Choroid plexus epithelial cell (primary cell): Measurements from ENCODE around the gene UGT1A4.
"Not testable (repeated sequence)": the region's sequence is repeated elsewhere in the genome, so short reads cannot be mapped to it uniquely, and the experiment has no call there.

Experiments used
- DNase-seq: peaks from one replicate; pipeline ENCODE4 v3.0.0-alpha.2; 2010; ENCODE audit warnings: low read depth
- H3K4me3 ChIP-seq: 2 replicates; pipeline ENCODE4 v1.5.1; 2011; ENCODE audit warnings: low read depth, mild to moderate bottlenecking, control low read depth, low read length, moderate library complexity
- TF ChIP-seq, protein P1 (sequence below): conservative IDR thresholded peaks from 2 replicates; pipeline ENCODE4 v1.5.1; 2011; ENCODE audit warnings: low read depth, mild to moderate bottlenecking, control low read depth, inconsistent platforms, low read length, moderate library complexity

Gene UGT1A4

DNA sequence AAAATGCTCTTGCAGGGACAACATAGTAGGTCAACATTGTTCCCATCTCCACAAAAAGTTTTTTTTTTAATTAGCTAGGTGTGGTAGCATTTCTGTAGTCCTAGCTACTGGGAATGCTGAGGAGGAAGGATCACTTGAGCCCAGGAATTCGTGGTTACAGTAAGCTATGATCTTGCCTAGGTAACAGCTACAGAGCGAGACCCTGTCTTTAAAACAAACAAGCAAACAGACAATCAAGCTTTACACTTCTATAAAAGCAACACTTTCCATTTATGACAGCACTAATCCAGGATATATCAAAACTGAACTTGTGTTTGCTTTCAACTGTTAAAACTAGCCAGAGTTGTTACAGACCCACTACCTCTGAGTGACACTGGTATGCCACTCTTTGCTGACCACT, 22.3 kb downstream of the UGT1A4 start:
- H3K4me3 ChIP-seq: no peak overlapping the region
- no peak for DNase-seq
- TF ChIP-seq, protein P1, sequence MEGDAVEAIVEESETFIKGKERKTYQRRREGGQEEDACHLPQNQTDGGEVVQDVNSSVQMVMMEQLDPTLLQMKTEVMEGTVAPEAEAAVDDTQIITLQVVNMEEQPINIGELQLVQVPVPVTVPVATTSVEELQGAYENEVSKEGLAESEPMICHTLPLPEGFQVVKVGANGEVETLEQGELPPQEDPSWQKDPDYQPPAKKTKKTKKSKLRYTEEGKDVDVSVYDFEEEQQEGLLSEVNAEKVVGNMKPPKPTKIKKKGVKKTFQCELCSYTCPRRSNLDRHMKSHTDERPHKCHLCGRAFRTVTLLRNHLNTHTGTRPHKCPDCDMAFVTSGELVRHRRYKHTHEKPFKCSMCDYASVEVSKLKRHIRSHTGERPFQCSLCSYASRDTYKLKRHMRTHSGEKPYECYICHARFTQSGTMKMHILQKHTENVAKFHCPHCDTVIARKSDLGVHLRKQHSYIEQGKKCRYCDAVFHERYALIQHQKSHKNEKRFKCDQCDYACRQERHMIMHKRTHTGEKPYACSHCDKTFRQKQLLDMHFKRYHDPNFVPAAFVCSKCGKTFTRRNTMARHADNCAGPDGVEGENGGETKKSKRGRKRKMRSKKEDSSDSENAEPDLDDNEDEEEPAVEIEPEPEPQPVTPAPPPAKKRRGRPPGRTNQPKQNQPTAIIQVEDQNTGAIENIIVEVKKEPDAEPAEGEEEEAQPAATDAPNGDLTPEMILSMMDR: no peak

DNA sequence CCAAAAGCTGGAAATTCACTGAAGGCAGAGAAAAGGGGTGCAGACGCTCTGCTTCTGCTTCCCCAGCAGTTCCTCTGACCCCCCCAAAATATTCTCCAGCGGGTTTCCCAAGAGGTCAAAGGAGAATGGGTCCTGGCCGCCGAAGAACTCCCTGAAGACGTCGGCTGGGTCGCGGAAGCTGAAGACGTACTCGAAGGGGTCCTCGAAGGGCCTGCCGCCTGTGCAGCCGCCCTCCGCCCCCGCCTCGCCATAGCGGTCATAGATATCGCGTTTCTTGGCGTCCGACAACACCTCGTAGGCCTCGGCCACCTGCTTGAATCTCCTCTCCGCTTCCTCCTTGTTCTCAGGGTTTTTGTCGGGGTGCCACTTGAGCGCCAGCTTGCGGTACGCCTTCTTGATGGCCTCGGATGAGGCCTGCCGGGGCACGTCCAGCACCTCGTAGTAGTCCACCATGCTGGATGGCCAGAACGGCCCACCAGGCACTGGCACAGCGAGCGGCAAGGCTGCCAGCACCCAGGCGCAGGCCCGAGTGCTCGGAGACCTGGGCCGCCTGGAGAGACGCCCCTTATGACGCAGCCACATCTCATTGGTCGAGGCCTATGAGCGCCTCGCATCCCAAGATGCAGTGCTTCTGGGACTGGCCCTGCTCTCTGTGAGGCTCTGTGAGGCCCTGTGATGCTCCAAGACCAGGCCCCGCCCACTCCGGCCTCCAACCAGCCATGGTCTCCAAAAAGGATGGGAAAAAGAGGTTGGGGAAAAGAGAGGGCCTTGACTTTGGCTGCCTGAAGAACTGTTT, 25.1 kb downstream of the UGT1A4 start:
- TF ChIP-seq, protein P1: no peak
- no peak overlapping the region for H3K4me3 ChIP-seq
- DNase-seq: no peak

DNA sequence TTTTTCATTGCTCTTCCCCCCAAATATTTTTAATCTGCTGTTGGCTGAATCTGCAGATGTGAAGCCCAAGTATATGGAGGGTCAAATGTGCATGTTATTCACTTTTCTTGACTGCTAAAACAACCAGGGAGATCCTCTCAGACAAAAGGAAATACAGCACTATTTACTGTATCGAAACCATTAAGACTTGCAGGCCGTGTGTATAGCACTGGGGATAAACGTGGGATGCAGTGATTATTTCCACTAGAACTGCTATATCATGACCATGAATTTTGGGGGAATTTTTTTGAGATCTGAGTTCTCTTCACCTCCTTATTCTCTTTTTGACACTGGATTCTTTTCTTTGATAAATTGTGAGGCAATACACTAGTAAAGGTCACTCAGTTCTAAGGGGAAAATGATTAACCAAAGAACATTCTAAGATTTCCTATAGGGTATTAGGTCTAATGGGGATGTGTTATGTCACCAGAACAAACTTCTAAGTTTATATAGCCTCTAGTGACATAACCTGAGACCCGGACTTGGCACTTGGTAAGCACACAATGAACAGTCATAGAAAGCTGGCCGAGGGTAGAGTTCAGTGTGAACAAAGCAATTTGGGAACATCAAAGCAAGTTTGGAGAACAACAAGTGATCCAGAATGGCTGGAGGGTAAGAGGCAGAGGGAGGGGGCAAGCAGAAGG, 26.7 kb downstream of the UGT1A4 start:
- TF ChIP-seq, protein P1: no peak
- no peak overlapping the region for H3K4me3 ChIP-seq
- no peak for DNase-seq

DNA sequence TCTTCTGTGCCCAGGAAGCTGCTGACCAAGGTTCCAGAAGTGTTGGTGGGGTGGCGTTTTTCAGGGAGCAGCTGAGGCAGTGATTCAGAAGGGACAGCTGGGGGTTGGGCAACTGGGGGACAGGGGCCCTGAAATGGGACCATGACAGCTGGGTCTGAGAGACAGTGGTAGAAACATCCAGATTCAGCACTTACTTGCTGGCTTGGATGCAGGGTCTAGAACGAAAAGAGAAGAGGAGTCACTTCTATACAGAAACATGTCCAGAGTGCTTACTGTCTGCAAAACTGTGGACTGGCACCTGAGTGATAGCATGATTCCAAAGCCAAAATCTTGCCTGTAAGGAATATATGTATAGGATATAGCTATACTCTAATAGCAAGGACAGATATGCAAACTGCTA, 27.3 kb downstream of the UGT1A4 start:
- H3K4me3 ChIP-seq, DNase-seq: not testable (repeated sequence)

DNA sequence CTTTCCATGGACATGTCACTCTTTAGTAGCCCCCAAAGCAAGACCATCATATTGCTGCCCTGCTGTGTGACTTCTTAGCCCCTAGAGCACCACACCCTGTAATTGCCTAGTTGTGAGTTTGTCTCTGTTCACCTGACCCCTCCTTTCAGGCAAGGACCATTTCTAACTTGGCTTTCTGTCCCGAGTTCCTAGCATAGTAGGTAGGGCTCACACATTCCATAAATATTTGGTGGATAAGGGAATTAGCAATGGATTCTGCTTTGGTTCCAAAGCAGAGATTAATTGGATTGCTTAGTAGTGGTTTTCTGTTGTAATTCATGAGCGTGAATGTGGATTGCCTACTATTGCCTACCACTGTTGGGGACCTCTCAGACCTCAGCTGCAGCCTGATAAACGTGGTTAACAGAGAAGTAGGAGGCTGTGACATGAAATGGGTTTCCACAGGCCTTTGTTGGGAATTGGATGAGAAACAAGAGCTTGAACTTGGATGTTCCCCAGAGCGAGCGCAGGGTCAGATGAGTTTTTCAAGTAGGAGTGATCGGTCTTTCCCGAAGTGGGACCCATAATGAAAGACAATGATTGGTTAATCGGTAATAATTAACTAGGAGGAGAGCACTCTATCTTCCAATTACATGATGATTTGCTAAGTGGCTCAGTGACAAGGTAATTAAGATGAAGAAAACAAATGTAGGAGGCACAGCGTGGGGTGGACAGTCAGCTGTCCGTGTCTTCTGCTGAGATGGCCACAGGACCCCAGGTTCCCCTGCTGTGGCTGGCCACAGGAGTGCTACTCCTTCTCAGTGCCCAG, 28.1 kb downstream of the UGT1A4 start:
- H3K4me3 ChIP-seq: no peak overlapping the region
- DNase-seq: no peak
- TF ChIP-seq, protein P1: no peak

DNA sequence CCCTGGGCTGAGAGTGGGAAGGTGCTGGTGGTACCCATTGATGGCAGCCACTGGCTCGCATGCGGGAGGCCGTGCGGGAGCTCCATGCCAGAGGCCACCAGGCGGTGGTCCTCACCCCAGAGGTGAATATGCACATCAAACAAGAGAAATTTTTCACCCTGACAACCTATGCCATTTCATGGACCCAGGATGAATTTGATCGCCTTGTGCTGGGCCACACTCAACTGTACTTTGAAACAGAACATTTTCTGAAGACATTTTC, 28.7 kb downstream of the UGT1A4 start:
- no peak for DNase-seq
- TF ChIP-seq, protein P1: no peak
- no peak overlapping the region for H3K4me3 ChIP-seq

DNA sequence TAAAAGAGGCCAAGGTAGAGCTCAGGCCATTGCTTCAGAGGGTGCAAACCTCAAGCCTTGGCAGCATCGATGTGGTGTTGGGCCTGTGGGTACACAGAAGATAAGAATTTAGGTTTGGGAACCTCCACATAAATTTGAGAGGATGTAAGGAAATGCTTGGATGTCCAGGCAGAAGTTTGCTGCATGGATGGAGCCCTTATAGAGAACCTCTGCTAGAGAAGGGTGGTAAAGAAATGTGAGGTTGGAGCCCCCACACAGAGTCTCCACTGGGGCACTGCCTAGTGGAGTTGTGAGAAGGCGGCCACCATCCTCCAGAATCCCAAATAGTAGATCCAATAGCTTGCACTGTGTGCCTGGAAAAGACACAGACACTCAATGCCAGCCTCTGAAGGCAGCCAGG, 32.2 kb downstream of the UGT1A4 start:
- H3K4me3 ChIP-seq, DNase-seq: not testable (repeated sequence)

DNA sequence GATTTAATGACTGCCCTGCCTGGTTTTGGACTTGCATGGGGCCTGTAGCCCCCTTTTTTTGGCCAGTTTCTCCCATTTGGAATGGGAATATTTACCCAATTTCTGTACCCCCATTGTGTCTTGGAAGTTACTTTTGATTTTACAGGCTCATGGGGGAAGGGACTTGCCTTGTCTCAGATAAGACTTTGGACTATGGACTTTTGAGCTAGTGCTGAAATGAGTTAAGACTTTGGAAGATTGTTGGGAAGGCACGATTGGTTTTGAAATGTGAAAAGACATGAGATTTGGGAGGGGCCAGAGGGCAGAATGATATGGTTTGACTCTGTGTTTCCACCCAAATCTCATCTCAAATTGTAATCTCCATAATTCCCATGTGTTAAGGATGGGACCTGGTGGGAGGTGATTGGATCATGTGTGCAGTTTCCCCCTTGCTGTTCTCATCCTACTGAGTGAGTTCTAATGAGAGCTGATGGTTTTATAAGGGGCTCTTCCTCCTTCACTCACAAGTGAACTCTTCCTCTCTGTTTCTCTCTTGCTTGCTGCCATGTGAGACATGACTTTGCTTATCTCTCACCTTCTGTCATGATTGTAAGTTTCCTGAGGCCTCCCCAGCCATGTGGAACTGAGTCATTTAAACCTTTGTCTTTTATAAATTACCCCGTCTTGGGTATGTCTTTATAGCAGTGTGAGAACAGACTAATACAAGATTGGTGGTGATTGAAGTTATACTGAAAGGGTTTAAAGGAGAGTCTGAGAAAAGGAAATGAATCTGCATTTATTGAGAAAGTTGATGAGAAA, 32.9 kb downstream of the UGT1A4 start:
- H3K4me3 ChIP-seq, DNase-seq: not testable (repeated sequence)
